LNCaP clone FGC (cell line): ENCODE results near the gene MCTP2.
"Not testable (repeated sequence)": the region's sequence is repeated elsewhere in the genome, so short reads cannot be mapped to it uniquely, and the experiment has no call there.

Experiments
- DNase-seq: peaks from one replicate; pipeline ENCODE4 v3.0.0-alpha.2; 2011; ENCODE audit warnings: low read depth
- H3K4me3 ChIP-seq: 2 replicates; pipeline ENCODE4 v1.5.1; 2011; ENCODE audit warnings: mild to moderate bottlenecking, low read depth, low read length, control low read depth
- TF ChIP-seq, protein P1 (sequence below): IDR thresholded peaks from 2 replicates; pipeline ENCODE4 v1.5.1; 2012; ENCODE audit warnings: mild to moderate bottlenecking; ENCODE audit not compliant: control insufficient read depth, insufficient read depth; ENCODE audit errors: extremely low read depth

The MCTP2 gene

GRCh38 chr15:94242257-94242656, 10.9 kb downstream of the MCTP2 start:
- H3K4me3 ChIP-seq: no peak overlapping the region
- TF ChIP-seq, protein P1, sequence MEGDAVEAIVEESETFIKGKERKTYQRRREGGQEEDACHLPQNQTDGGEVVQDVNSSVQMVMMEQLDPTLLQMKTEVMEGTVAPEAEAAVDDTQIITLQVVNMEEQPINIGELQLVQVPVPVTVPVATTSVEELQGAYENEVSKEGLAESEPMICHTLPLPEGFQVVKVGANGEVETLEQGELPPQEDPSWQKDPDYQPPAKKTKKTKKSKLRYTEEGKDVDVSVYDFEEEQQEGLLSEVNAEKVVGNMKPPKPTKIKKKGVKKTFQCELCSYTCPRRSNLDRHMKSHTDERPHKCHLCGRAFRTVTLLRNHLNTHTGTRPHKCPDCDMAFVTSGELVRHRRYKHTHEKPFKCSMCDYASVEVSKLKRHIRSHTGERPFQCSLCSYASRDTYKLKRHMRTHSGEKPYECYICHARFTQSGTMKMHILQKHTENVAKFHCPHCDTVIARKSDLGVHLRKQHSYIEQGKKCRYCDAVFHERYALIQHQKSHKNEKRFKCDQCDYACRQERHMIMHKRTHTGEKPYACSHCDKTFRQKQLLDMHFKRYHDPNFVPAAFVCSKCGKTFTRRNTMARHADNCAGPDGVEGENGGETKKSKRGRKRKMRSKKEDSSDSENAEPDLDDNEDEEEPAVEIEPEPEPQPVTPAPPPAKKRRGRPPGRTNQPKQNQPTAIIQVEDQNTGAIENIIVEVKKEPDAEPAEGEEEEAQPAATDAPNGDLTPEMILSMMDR: no peak
- DNase-seq: no peak

DNA sequence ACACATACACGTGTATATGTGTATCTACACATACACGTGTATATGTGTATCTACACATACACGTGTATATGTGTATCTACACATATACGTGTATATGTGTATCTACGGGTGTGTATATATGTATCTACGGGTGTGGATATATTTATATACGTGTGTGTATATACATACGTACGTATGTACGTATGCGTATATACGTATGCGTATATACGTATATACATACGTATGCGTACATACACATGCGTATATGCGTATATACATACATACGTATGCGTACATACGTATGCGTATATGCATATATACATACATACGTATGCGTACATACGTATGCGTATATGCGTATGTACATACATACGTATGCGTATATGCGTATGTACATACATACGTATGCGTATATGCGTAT, 11.6 kb downstream of the MCTP2 start:
- not testable (repeated sequence) for H3K4me3 ChIP-seq, DNase-seq

- no peak for DNase-seq
- TF ChIP-seq, protein P1: no peak
- H3K4me3 ChIP-seq: no peak overlapping the region
Observed at GRCh38 chr15:94243418-94243817, 12.1 kb downstream of the MCTP2 start.

- H3K4me3 ChIP-seq: no peak overlapping the region
- DNase-seq: no peak
- TF ChIP-seq, protein P1: no peak
Observed at GRCh38 chr15:94246016-94246415, 14.7 kb downstream of the MCTP2 start.

- TF ChIP-seq, protein P1: no peak
- DNase-seq: no peak
- peak overlapping the region; percentile 24 for H3K4me3 ChIP-seq
Observed at GRCh38 chr15:94247789-94248638, 16.7 kb downstream of the MCTP2 start.

DNA sequence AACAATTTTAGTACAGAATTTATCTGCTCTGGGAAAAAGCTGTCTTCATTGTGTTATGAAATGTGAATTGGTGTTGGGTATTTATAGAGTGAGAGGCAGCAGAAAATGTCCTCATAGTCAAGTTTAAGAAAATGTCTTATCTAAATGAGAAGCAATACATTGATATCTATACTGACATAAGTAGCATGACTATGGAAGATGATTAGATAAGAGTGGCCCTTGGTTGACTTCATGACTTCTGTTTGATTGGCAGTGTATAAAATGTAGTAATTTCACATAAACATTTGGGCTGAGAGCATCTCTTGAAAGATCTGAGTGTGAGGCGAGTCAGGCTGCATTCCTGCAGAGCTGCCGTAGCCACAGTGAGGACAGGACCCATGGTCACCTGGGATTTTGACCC, 19.4 kb downstream of the MCTP2 start:
- no peak overlapping the region for H3K4me3 ChIP-seq
- TF ChIP-seq, protein P1: no peak
- no peak for DNase-seq

DNA sequence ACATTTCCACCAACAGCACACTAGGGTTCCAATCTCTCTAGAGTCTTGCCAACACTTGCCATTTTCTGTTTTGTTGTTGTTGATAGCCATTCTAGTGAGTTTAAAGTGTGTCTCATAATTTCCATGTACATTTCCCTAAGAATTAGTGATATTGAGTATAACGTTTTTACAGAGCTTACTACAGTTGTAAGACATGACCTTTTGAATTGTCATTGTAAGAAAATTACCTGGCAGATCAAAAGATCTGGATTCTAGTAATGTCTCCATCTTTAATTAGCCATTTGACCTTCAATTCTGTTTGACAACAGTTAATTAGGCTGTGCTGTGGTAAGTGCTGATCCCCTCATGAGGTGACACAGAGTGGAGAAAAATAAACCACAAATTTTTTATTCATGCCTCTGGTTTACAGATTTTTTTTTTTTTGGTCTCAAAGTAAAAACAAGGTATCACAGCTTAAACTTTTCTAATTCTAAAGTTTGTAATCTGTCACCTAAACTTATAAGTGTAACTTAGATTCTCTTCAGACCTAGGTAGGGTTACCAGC, 20.9 kb downstream of the MCTP2 start:
- DNase-seq: no peak
- H3K4me3 ChIP-seq: no peak overlapping the region
- TF ChIP-seq, protein P1: no peak
